SU-DHL-6 (cell line): ENCODE results near the gene FGF1.

Source experiments
- H2AFZ ChIP-seq: fragments of 200-600 bp; sonication (generic); 2 replicates; pipeline ENCODE4 v1.6.1; 2014; ENCODE audit warnings: low read depth, mild to moderate bottlenecking, moderate library complexity, mixed read lengths, antibody characterized with exemption, low read length; ENCODE audit not compliant: severe bottlenecking
- H3F3A ChIP-seq: fragments of 200-600 bp; shearing (Covaris generic); 2 replicates; pipeline ENCODE4 v1.6.0; 2016; ENCODE audit warnings: antibody characterized with exemption, mild to moderate bottlenecking; ENCODE audit not compliant: insufficient read depth
- H3K27ac ChIP-seq: fragments of 200-600 bp; sonication (generic); 2 replicates; pipeline ENCODE4 v1.5.1; 2016; ENCODE audit warnings: low read depth, mild to moderate bottlenecking, low read length, moderate library complexity, mixed read lengths
- H3K27me3 ChIP-seq: fragments of 200-600 bp; sonication (generic), shearing (Covaris generic); 2 replicates; pipeline ENCODE4 v1.6.0; 2014; ENCODE audit warnings: mild to moderate bottlenecking, low read length
- H3K36me3 ChIP-seq: fragments of 200-600 bp; sonication (generic); 2 replicates; pipeline ENCODE4 v1.6.1; 2014; ENCODE audit warnings: mild to moderate bottlenecking, low read length, mixed read lengths
- H3K4me2 ChIP-seq: fragments of 300-600, 200-600 bp; shearing (Covaris generic), sonication (generic); 2 replicates; pipeline ENCODE4 v1.6.0; 2014; ENCODE audit warnings: low read length, low read depth, mild to moderate bottlenecking; ENCODE audit not compliant: poor library complexity, severe bottlenecking
- H3K4me3 ChIP-seq: fragments of 200-600 bp; sonication (generic); 2 replicates; pipeline ENCODE4 v1.5.1; 2014; ENCODE audit warnings: antibody characterized with exemption, low read length, mild to moderate bottlenecking, mixed read lengths; ENCODE audit not compliant: insufficient read depth, poor library complexity, severe bottlenecking
- H3K79me2 ChIP-seq: fragments of 200-600 bp; sonication (generic); 2 replicates; pipeline ENCODE4 v1.6.1; 2014; ENCODE audit warnings: mild to moderate bottlenecking, low read length, moderate library complexity; ENCODE audit not compliant: insufficient read depth
- H3K9ac ChIP-seq: fragments of 200-600 bp; sonication (generic); 2 replicates; pipeline ENCODE4 v1.7.0; 2014; ENCODE audit warnings: mild to moderate bottlenecking, low read length
- H3K9me2 ChIP-seq: fragments of 200-600 bp; sonication (generic); replicated peaks from 2 replicates; pipeline ENCODE4 v1.6.1; 2014; ENCODE audit warnings: low read length; ENCODE audit not compliant: insufficient read depth
- H3K9me3 ChIP-seq: fragments of 200-600 bp; sonication (generic); 2 replicates; pipeline ENCODE4 v1.6.1; 2014; ENCODE audit warnings: low read length, mixed read lengths; ENCODE audit not compliant: insufficient read depth
- H4K20me1 ChIP-seq: fragments of 200-600 bp; sonication (generic); 2 replicates; pipeline ENCODE4 v1.6.1; 2014; ENCODE audit warnings: low read depth, mild to moderate bottlenecking, antibody characterized with exemption, low read length, moderate library complexity, mixed read lengths
- EZH2phosphoT487 ChIP-seq: fragments of 200-600 bp; sonication (generic), shearing (Covaris generic); conservative IDR thresholded peaks from 2 replicates; pipeline ENCODE4 v1.6.1; 2018; ENCODE audit warnings: mild to moderate bottlenecking, antibody characterized with exemption, low read length, moderate library complexity, mixed read lengths
- TF ChIP-seq, protein P1 (sequence below): fragments of 200-600 bp; sonication (generic); IDR thresholded peaks from one replicate; pipeline ENCODE4 v1.5.1; 2017; ENCODE audit warnings: antibody characterized with exemption, mild to moderate bottlenecking, low read length, moderate library complexity; ENCODE audit not compliant: insufficient read depth, poor library complexity, severe bottlenecking

The FGF1 gene

DNA sequence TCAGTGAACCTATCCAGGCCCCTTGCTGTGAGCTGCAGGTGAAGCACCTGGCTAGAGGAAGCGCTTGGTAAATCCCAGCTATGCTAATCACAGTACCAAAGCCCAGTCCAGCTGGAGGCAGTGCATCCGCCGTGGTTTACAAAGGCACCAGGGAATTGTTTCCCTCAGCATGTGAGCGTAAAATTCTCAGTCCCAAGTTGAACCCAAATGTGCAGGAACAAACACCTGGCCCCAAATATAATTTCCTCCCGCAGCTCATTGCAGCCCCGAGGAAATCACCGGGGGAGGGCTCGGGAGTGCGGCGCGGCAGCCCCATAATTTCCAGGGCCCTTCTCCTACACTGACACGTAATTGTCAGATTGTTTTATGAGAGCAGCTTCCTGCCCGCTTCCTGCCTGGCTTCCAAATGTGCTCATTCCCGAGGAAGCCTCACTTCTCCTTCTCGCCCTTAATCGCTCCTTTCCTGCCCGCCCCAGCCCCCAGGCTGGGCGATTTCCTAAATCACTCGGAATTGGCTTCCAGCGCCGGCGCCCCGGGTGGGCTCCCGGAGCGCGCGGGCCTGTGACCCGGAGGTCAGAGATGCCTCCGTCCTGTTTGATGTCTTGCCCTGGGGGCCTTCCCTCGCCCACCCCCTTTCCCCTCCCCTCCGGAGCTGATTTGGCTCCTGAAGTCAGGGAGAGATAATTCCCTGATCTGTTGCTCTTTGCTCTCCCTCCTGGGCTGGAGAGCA lies 134.4 kb downstream of the FGF1 start:
- no peak overlapping the region for H3K4me3 ChIP-seq
- no peak overlapping the region for H2AFZ ChIP-seq
- H3K4me2 ChIP-seq: no peak overlapping the region
- no peak overlapping the region for H3K27ac ChIP-seq
- no peaks in the 10 kb centered on the region for H3K9me3 ChIP-seq
- H3F3A ChIP-seq: no peaks in the 10 kb centered on the region
- no peak for TF ChIP-seq EZH2phosphoT487
- TF ChIP-seq, protein P1, sequence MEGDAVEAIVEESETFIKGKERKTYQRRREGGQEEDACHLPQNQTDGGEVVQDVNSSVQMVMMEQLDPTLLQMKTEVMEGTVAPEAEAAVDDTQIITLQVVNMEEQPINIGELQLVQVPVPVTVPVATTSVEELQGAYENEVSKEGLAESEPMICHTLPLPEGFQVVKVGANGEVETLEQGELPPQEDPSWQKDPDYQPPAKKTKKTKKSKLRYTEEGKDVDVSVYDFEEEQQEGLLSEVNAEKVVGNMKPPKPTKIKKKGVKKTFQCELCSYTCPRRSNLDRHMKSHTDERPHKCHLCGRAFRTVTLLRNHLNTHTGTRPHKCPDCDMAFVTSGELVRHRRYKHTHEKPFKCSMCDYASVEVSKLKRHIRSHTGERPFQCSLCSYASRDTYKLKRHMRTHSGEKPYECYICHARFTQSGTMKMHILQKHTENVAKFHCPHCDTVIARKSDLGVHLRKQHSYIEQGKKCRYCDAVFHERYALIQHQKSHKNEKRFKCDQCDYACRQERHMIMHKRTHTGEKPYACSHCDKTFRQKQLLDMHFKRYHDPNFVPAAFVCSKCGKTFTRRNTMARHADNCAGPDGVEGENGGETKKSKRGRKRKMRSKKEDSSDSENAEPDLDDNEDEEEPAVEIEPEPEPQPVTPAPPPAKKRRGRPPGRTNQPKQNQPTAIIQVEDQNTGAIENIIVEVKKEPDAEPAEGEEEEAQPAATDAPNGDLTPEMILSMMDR: no peak
- no peaks in the 10 kb centered on the region for H3K36me3 ChIP-seq
- no peaks in the 10 kb centered on the region for H3K27me3 ChIP-seq
- H3K9me2 ChIP-seq: no peaks in the 10 kb centered on the region
- no peaks in the 10 kb centered on the region for H3K79me2 ChIP-seq
- no peak overlapping the region for H3K9ac ChIP-seq
- no peaks in the 10 kb centered on the region for H4K20me1 ChIP-seq

DNA sequence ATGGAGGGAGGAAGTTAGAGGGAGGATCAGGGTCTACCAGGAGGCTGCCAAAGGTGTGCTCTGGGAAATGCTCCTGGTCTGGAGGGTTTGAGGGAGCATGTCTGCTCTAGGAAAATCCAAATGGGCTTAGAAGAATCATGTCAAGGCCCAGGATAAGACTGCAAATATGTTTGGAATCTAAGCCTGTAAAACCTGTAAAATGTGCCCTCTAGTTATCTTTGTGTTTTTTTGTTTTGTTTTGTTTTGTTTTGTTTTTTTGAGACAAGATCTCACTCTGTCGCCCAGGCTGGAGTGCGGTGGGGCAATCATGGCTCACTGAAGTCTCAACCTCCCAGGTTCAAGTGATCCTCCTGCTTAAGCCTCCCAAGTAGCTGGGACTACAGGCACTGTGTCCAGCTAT lies 135.4 kb downstream of the FGF1 start:
- Histone ChIP-seq H3K9ac (no peak overlapping the region), H3K27me3 (no peaks in the 10 kb centered on the region), H3K36me3 (no peaks in the 10 kb centered on the region), H4K20me1 (no peaks in the 10 kb centered on the region), H3K9me3 (no peaks in the 10 kb centered on the region), H3K9me2 (no peaks in the 10 kb centered on the region), H3K27ac (no peak overlapping the region), H3F3A (no peaks in the 10 kb centered on the region), H3K79me2 (no peaks in the 10 kb centered on the region), H2AFZ (no peak overlapping the region), H3K4me3 (no peak overlapping the region), H3K4me2 (no peak overlapping the region)
- TF ChIP-seq EZH2phosphoT487: no peak
- TF ChIP-seq, protein P1: no peak

DNA sequence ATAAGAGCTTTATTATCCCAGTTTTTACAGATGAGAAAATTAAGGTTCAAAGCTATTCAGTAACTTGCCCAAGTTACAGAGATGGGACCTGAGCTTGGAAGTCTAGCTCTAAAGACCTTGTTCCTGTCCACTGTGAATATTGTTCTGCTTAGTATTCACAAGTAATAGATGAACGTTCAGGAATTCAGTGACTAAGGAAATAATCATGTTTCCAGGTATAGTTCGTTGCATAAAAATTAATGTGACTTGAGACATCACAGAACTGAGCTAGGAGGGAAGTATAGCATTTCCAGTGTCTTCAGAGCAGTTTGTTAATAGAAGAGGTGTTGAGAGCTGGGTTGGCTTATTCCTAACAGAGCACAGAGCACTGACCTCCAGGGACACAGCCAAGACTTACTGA lies 136.1 kb downstream of the FGF1 start:
- Histone ChIP-seq H4K20me1 (no peaks in the 10 kb centered on the region), H3K4me2 (no peak overlapping the region), H3K27me3 (no peaks in the 10 kb centered on the region), H2AFZ (no peak overlapping the region), H3K9me3 (no peaks in the 10 kb centered on the region), H3K9ac (no peak overlapping the region), H3K27ac (no peak overlapping the region), H3K79me2 (no peaks in the 10 kb centered on the region), H3K36me3 (no peaks in the 10 kb centered on the region), H3K9me2 (no peaks in the 10 kb centered on the region), H3K4me3 (no peak overlapping the region), H3F3A (no peaks in the 10 kb centered on the region)
- TF ChIP-seq, protein P1: no peak
- no peak for TF ChIP-seq EZH2phosphoT487
